ENCODE results near the gene DYNLT5.

The DYNLT5 gene

DNA sequence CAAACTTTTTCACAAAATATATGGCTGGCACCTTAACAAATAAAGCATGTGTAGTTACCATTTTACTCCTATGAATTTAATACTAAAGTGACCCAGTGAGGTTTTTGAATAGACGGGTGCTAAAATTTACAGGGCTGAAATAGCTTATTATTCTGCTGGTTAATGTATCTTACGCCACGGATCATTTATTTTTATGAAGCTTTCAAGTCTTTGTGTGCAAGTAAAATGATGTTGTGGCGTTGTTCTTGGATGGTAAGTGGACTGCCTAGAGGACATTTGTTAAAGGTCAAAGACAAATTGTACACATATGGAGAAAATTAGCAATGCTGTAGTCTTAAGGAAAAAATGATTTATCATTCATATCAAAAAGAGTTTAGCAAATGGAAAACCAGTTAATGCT is 26.0 kb downstream of the DYNLT5 start (continued):
- TF ChIP-seq, protein P1, sequence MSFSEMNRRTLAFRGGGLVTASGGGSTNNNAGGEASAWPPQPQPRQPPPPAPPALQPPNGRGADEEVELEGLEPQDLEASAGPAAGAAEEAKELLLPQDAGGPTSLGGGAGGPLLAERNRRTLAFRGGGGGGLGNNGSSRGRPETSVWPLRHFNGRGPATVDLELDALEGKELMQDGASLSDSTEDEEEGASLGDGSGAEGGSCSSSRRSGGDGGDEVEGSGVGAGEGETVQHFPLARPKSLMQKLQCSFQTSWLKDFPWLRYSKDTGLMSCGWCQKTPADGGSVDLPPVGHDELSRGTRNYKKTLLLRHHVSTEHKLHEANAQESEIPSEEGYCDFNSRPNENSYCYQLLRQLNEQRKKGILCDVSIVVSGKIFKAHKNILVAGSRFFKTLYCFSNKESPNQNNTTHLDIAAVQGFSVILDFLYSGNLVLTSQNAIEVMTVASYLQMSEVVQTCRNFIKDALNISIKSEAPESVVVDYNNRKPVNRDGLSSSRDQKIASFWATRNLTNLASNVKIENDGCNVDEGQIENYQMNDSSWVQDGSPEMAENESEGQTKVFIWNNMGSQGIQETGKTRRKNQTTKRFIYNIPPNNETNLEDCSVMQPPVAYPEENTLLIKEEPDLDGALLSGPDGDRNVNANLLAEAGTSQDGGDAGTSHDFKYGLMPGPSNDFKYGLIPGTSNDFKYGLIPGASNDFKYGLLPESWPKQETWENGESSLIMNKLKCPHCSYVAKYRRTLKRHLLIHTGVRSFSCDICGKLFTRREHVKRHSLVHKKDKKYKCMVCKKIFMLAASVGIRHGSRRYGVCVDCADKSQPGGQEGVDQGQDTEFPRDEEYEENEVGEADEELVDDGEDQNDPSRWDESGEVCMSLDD (tag by site-specific recombination; IDR thresholded peaks at IDR 0.05) = no peak
- no peak for TF ChIP-seq ZNF155 (tag by site-specific recombination; IDR thresholded peaks at IDR 0.05)
- TF ChIP-seq ZNF660 (tag by site-specific recombination; IDR thresholded peaks at IDR 0.05) = no peak
- TF ChIP-seq HOXA7 (CRISPR knock-in tag; IDR thresholded peaks at IDR 0.05; ENCODE audit: borderline replicate concordance) = no peak
- TF ChIP-seq, protein P2, sequence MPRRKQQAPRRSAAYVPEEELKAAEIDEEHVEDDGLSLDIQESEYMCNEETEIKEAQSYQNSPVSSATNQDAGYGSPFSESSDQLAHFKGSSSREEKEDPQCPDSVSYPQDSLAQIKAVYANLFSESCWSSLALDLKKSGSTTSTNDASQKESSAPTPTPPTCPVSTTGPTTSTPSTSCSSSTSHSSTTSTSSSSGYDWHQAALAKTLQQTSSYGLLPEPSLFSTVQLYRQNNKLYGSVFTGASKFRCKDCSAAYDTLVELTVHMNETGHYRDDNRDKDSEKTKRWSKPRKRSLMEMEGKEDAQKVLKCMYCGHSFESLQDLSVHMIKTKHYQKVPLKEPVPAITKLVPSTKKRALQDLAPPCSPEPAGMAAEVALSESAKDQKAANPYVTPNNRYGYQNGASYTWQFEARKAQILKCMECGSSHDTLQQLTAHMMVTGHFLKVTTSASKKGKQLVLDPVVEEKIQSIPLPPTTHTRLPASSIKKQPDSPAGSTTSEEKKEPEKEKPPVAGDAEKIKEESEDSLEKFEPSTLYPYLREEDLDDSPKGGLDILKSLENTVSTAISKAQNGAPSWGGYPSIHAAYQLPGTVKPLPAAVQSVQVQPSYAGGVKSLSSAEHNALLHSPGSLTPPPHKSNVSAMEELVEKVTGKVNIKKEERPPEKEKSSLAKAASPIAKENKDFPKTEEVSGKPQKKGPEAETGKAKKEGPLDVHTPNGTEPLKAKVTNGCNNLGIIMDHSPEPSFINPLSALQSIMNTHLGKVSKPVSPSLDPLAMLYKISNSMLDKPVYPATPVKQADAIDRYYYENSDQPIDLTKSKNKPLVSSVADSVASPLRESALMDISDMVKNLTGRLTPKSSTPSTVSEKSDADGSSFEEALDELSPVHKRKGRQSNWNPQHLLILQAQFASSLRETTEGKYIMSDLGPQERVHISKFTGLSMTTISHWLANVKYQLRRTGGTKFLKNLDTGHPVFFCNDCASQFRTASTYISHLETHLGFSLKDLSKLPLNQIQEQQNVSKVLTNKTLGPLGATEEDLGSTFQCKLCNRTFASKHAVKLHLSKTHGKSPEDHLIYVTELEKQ (tag by site-specific recombination; IDR thresholded peaks at IDR 0.05; ENCODE audit: borderline replicate concordance) = peak; percentile 80; the same call in 1 of the 2 replicates
- TF ChIP-seq, protein P3, sequence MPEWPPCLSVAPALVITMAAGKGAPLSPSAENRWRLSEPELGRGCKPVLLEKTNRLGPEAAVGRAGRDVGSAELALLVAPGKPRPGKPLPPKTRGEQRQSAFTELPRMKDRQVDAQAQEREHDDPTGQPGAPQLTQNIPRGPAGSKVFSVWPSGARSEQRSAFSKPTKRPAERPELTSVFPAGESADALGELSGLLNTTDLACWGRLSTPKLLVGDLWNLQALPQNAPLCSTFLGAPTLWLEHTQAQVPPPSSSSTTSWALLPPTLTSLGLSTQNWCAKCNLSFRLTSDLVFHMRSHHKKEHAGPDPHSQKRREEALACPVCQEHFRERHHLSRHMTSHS (tag by site-specific recombination; IDR thresholded peaks at IDR 0.05) = no peak
- TF ChIP-seq, protein P4, sequence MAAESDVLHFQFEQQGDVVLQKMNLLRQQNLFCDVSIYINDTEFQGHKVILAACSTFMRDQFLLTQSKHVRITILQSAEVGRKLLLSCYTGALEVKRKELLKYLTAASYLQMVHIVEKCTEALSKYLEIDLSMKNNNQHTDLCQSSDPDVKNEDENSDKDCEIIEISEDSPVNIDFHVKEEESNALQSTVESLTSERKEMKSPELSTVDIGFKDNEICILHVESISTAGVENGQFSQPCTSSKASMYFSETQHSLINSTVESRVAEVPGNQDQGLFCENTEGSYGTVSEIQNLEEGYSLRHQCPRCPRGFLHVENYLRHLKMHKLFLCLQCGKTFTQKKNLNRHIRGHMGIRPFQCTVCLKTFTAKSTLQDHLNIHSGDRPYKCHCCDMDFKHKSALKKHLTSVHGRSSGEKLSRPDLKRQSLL (tag by site-specific recombination; IDR thresholded peaks at IDR 0.05) = no peak
- TF ChIP-seq ZNF23 (tag by site-specific recombination; IDR thresholded peaks at IDR 0.05; ENCODE audit: borderline replicate concordance) = no peak
- no peak for TF ChIP-seq ZNF274 (IDR thresholded peaks at IDR 0.05; ENCODE audit: low read length)
- TF ChIP-seq ZNF274 (tag by site-specific recombination; IDR thresholded peaks at IDR 0.05; ENCODE audit: borderline replicate concordance) = no peak
- TF ChIP-seq GLI2 (tag by site-specific recombination; IDR thresholded peaks at IDR 0.05; ENCODE audit: borderline replicate concordance, low read depth) = peak; percentile 79
- TF ChIP-seq, protein P5, sequence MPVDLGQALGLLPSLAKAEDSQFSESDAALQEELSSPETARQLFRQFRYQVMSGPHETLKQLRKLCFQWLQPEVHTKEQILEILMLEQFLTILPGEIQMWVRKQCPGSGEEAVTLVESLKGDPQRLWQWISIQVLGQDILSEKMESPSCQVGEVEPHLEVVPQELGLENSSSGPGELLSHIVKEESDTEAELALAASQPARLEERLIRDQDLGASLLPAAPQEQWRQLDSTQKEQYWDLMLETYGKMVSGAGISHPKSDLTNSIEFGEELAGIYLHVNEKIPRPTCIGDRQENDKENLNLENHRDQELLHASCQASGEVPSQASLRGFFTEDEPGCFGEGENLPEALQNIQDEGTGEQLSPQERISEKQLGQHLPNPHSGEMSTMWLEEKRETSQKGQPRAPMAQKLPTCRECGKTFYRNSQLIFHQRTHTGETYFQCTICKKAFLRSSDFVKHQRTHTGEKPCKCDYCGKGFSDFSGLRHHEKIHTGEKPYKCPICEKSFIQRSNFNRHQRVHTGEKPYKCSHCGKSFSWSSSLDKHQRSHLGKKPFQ (tag by site-specific recombination; IDR thresholded peaks at IDR 0.05) = peak; percentile 26; the same call in 1 of the 2 replicates
- TF ChIP-seq, protein P6, sequence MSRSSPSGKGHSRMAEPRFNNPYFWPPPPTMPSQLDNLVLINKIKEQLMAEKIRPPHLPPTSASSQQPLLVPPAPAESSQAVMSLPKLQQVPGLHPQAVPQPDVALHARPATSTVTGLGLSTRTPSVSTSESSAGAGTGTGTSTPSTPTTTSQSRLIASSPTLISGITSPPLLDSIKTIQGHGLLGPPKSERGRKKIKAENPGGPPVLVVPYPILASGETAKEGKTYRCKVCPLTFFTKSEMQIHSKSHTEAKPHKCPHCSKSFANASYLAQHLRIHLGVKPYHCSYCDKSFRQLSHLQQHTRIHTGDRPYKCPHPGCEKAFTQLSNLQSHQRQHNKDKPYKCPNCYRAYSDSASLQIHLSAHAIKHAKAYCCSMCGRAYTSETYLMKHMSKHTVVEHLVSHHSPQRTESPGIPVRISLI (tag by site-specific recombination; IDR thresholded peaks at IDR 0.05) = no peak
- TF ChIP-seq ZNF510 (tag by site-specific recombination; IDR thresholded peaks at IDR 0.05; ENCODE audit: insufficient replicate concordance) = peak; percentile 100
- no peak for TF ChIP-seq MEIS1 (CRISPR knock-in tag; IDR thresholded peaks at IDR 0.05; ENCODE audit: borderline replicate concordance)
- TF ChIP-seq ZNF16 (tag by site-specific recombination; IDR thresholded peaks at IDR 0.05; ENCODE audit: low read depth) = no peak
- TF ChIP-seq, protein P7, sequence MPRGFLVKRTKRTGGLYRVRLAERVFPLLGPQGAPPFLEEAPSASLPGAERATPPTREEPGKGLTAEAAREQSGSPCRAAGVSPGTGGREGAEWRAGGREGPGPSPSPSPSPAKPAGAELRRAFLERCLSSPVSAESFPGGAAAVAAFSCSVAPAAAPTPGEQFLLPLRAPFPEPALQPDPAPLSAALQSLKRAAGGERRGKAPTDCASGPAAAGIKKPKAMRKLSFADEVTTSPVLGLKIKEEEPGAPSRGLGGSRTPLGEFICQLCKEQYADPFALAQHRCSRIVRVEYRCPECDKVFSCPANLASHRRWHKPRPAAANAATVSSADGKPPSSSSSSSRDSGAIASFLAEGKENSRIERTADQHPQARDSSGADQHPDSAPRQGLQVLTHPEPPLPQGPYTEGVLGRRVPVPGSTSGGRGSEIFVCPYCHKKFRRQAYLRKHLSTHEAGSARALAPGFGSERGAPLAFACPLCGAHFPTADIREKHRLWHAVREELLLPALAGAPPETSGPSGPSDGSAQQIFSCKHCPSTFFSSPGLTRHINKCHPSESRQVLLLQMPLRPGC (tag by site-specific recombination; IDR thresholded peaks at IDR 0.05) = no peak
- TF ChIP-seq, protein P8, sequence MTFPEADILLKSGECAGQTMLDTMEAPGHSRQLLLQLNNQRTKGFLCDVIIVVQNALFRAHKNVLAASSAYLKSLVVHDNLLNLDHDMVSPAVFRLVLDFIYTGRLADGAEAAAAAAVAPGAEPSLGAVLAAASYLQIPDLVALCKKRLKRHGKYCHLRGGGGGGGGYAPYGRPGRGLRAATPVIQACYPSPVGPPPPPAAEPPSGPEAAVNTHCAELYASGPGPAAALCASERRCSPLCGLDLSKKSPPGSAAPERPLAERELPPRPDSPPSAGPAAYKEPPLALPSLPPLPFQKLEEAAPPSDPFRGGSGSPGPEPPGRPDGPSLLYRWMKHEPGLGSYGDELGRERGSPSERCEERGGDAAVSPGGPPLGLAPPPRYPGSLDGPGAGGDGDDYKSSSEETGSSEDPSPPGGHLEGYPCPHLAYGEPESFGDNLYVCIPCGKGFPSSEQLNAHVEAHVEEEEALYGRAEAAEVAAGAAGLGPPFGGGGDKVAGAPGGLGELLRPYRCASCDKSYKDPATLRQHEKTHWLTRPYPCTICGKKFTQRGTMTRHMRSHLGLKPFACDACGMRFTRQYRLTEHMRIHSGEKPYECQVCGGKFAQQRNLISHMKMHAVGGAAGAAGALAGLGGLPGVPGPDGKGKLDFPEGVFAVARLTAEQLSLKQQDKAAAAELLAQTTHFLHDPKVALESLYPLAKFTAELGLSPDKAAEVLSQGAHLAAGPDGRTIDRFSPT (tag by site-specific recombination; IDR thresholded peaks at IDR 0.05) = peak; percentile 78
- TF ChIP-seq ZNF501 (tag by site-specific recombination; IDR thresholded peaks at IDR 0.05) = 0 out of 2 replicates have a peak, but pooled peaks have one; percentile 42
- no peak for TF ChIP-seq ZNF701 (tag by site-specific recombination; IDR thresholded peaks at IDR 0.05)
- TF ChIP-seq, protein P9, sequence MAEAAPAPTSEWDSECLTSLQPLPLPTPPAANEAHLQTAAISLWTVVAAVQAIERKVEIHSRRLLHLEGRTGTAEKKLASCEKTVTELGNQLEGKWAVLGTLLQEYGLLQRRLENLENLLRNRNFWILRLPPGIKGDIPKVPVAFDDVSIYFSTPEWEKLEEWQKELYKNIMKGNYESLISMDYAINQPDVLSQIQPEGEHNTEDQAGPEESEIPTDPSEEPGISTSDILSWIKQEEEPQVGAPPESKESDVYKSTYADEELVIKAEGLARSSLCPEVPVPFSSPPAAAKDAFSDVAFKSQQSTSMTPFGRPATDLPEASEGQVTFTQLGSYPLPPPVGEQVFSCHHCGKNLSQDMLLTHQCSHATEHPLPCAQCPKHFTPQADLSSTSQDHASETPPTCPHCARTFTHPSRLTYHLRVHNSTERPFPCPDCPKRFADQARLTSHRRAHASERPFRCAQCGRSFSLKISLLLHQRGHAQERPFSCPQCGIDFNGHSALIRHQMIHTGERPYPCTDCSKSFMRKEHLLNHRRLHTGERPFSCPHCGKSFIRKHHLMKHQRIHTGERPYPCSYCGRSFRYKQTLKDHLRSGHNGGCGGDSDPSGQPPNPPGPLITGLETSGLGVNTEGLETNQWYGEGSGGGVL (tag by site-specific recombination; IDR thresholded peaks at IDR 0.05) = no peak
- no peak for TF ChIP-seq ZNF830 (tag by site-specific recombination; IDR thresholded peaks at IDR 0.05; ENCODE audit: low read depth)

Data from HEK293 (cell line).